GM23338 (cell line): Measurements from ENCODE around the gene TNFRSF19. TPM values are rescaled to one million over a fixed set of nuclear protein-coding genes. Genes with fewer than 3 reads are reported as not detected.
A peak's percentile ranks its signal among the peaks of the same experiment; 100 is the strongest.

ENCODE experiments used
- ATAC-seq: fragments of 200-7000 bp; cut with Tn5 transposase; 3 replicates; pipeline ENCODE4 v1.9.1; 2020
- DNase-seq: peaks from one replicate; pipeline ENCODE4 v3.0.0-alpha.2; 2015; ENCODE audit warnings: low spot score
- H2AFZ ChIP-seq: fragments of 200-600 bp; sonication (generic); 2 replicates; pipeline ENCODE4 v1.8.0; 2016; ENCODE audit warnings: antibody characterized with exemption, mild to moderate bottlenecking, moderate library complexity
- H3F3A ChIP-seq: fragments of 200-600 bp; sonication (generic); replicated peaks from 2 replicates; pipeline ENCODE4 v1.8.0; 2017; ENCODE audit warnings: antibody characterized with exemption, mixed run types, low read depth
- H3K27ac ChIP-seq: fragments of 200-600 bp; sonication (generic); 2 replicates; pipeline ENCODE4 v1.6.1; 2016; ENCODE audit warnings: low read depth
- H3K27me3 ChIP-seq: fragments of 200-600 bp; sonication (generic); 2 replicates; pipeline ENCODE4 v1.8.0; 2016; ENCODE audit warnings: mild to moderate bottlenecking, mixed run types, moderate library complexity; ENCODE audit not compliant: insufficient read depth
- H3K36me3 ChIP-seq: fragments of 200-600 bp; sonication (generic); 2 replicates; pipeline ENCODE4 v1.8.0; 2016; ENCODE audit warnings: mild to moderate bottlenecking; ENCODE audit not compliant: insufficient read depth
- H3K4me1 ChIP-seq: fragments of 200-600 bp; sonication (generic); 2 replicates; pipeline ENCODE4 v1.8.0; 2016; ENCODE audit warnings: mild to moderate bottlenecking, moderate library complexity; ENCODE audit not compliant: insufficient read depth
- H3K4me2 ChIP-seq: fragments of 200-600 bp; sonication (generic); 2 replicates; pipeline ENCODE4 v1.7.1; 2017; ENCODE audit warnings: mixed run types
- H3K4me3 ChIP-seq: fragments of 200-600 bp; sonication (generic); 2 replicates; pipeline ENCODE4 v1.6.1; 2016; ENCODE audit warnings: mixed run types
- H3K79me2 ChIP-seq: fragments of 200-600 bp; sonication (generic); replicated peaks from 2 replicates; pipeline ENCODE4 v1.8.0; 2017; ENCODE audit warnings: mild to moderate bottlenecking; ENCODE audit not compliant: insufficient read depth
- H3K9me2 ChIP-seq: fragments of 200-600 bp; sonication (generic); 2 replicates; pipeline ENCODE4 v1.8.0; 2017; ENCODE audit not compliant: insufficient read depth
- H4K20me1 ChIP-seq: fragments of 200-600 bp; sonication (generic); replicated peaks from 2 replicates; pipeline ENCODE4 v1.8.0; 2017; ENCODE audit warnings: mild to moderate bottlenecking; ENCODE audit not compliant: insufficient read depth
- H3K27ac Mint-ChIP-seq: 2 replicates; pipeline ENCODE4 v1.8.0; 2020; ENCODE audit warnings: inconsistent platforms, mild to moderate bottlenecking, moderate library complexity, mixed read lengths
- H3K27me3 Mint-ChIP-seq: 3 replicates; pipeline ENCODE4 v1.8.0; 2022; ENCODE audit warnings: low read depth, mild to moderate bottlenecking, moderate library complexity, mixed read lengths, inconsistent platforms; ENCODE audit not compliant: insufficient read depth, poor library complexity
- H3K36me3 Mint-ChIP-seq: 3 replicates; pipeline ENCODE4 v1.8.0; 2021; ENCODE audit warnings: low read depth, mild to moderate bottlenecking, inconsistent platforms, moderate library complexity, mixed read lengths
- H3K4me1 Mint-ChIP-seq: 3 replicates; pipeline ENCODE4 v1.8.0; 2020; ENCODE audit warnings: mild to moderate bottlenecking, inconsistent platforms, mixed read lengths
- H3K4me3 Mint-ChIP-seq: 3 replicates; pipeline ENCODE4 v1.8.0; 2021; ENCODE audit warnings: moderate library complexity, mild to moderate bottlenecking, inconsistent platforms, mixed read lengths
- H3K9me3 Mint-ChIP-seq: 3 replicates; pipeline ENCODE4 v1.8.0; 2020; ENCODE audit warnings: moderate library complexity, mild to moderate bottlenecking, inconsistent platforms, mixed read lengths
- CREB1 ChIP-seq: fragments of 250-450 bp; sonication (Bioruptor Pico); IDR thresholded peaks from 2 replicates; pipeline ENCODE4 v1.5.0; 2020; ENCODE audit warnings: low read depth, mild to moderate bottlenecking, moderate library complexity
- EZH2 ChIP-seq: fragments of 200-600 bp; sonication (generic); IDR thresholded peaks from one replicate; pipeline ENCODE4 v1.8.0; 2017; ENCODE audit warnings: antibody characterized with exemption, mild to moderate bottlenecking, low read depth; ENCODE audit not compliant: unreplicated experiment
- EZH2phosphoT487 ChIP-seq: fragments of 200-600 bp; sonication (generic); IDR thresholded peaks from one replicate; pipeline ENCODE4 v1.8.1; 2018; ENCODE audit warnings: antibody characterized with exemption; ENCODE audit not compliant: unreplicated experiment
- JUNB ChIP-seq: IDR thresholded peaks from one replicate; pipeline ENCODE4 v1.6.1; 2016; ENCODE audit warnings: antibody characterized with exemption; ENCODE audit not compliant: unreplicated experiment
- STAT1 ChIP-seq: IDR thresholded peaks from one replicate; pipeline ENCODE4 v1.6.1; 2016; ENCODE audit warnings: antibody characterized with exemption; ENCODE audit not compliant: unreplicated experiment
- ZNF331 ChIP-seq: fragments of 250-450 bp; sonication (Bioruptor Pico); IDR thresholded peaks from 2 replicates; pipeline ENCODE4 v1.5.0; 2020; ENCODE audit warnings: low read depth, mild to moderate bottlenecking, moderate library complexity
- polyA plus RNA-seq: library from polyadenylated mRNA; unstranded; fragments of >200 nt; fragmentation: Nextera tagmentation; extraction: Ambion mirVana; gene quantifications from 2 replicates; pipeline ENCODE4 v1.2.1, GENCODE V29; 2016
- total RNA-seq: library from RNA; depleted of rRNA; stranded (reverse); fragments of >200 nt; shearing (Covaris generic); gene quantifications from 2 replicates; pipeline ENCODE4 v1.2.3, GENCODE V29; 2014
- TF ChIP-seq, protein P1 (sequence below): IDR thresholded peaks from one replicate; pipeline ENCODE4 v1.6.1; 2018; ENCODE audit warnings: antibody characterized with exemption; ENCODE audit not compliant: unreplicated experiment
- TF ChIP-seq, protein P2 (sequence below): IDR thresholded peaks from 2 replicates; pipeline ENCODE4 v1.6.1; 2016; ENCODE audit warnings: antibody characterized with exemption

The TNFRSF19 gene
- total and polyA plus RNA-seq, 2 experiments from 2014 or later: 0.21 to 0.35 TPM

DNA sequence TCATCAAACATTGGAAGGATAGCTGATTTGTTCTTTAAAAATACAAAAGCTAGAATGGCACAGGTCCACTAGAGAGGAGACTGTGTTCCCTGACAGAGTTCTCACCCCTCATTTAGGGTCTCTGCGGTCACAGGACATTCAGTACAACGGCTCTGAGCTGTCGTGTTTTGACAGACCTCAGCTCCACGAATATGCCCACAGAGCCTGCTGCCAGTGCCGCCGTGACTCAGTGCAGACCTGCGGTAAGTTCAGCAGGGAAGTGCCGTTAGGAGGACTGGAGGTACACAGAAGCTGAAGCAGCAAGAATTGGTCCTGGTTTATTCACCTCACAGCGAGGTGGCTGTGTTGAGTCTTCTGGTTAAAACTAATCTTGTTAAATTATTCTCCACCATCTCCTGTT is 90.0 kb downstream of the TNFRSF19 start:
- Histone ChIP-seq H4K20me1 (no peaks in the 10 kb centered on the region), H3K4me3 (no peak overlapping the region), H3K36me3 (no peaks in the 10 kb centered on the region), H3K27ac (no peak overlapping the region), H3K79me2 (no peaks in the 10 kb centered on the region), H3K27me3 (no peaks in the 10 kb centered on the region), H3K9me2 (no peaks in the 10 kb centered on the region), H3F3A (no peaks in the 10 kb centered on the region), H3K4me2 (no peak overlapping the region), H2AFZ (peak overlapping the region; percentile 21; the same call in 1 of the 2 replicates), H3K4me1 (peaks cover 17% of the 10 kb centered on the region)
- Mint-ChIP-seq H3K9me3 (peaks cover 7% of the 10 kb centered on the region; the same call in 2 of the 3 replicates), H3K4me1 (peaks cover 18% of the 10 kb centered on the region), H3K27ac (no peak overlapping the region), H3K4me3 (no peak overlapping the region), H3K27me3 (peaks cover 5% of the 10 kb centered on the region), H3K36me3 (no peaks in the 10 kb centered on the region; the same call in 2 of the 3 replicates)
- no peak for DNase-seq
- TF ChIP-seq EZH2: no peak
- TF ChIP-seq, protein P1, sequence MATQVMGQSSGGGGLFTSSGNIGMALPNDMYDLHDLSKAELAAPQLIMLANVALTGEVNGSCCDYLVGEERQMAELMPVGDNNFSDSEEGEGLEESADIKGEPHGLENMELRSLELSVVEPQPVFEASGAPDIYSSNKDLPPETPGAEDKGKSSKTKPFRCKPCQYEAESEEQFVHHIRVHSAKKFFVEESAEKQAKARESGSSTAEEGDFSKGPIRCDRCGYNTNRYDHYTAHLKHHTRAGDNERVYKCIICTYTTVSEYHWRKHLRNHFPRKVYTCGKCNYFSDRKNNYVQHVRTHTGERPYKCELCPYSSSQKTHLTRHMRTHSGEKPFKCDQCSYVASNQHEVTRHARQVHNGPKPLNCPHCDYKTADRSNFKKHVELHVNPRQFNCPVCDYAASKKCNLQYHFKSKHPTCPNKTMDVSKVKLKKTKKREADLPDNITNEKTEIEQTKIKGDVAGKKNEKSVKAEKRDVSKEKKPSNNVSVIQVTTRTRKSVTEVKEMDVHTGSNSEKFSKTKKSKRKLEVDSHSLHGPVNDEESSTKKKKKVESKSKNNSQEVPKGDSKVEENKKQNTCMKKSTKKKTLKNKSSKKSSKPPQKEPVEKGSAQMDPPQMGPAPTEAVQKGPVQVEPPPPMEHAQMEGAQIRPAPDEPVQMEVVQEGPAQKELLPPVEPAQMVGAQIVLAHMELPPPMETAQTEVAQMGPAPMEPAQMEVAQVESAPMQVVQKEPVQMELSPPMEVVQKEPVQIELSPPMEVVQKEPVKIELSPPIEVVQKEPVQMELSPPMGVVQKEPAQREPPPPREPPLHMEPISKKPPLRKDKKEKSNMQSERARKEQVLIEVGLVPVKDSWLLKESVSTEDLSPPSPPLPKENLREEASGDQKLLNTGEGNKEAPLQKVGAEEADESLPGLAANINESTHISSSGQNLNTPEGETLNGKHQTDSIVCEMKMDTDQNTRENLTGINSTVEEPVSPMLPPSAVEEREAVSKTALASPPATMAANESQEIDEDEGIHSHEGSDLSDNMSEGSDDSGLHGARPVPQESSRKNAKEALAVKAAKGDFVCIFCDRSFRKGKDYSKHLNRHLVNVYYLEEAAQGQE: no peak
- ATAC-seq: no peak

DNA sequence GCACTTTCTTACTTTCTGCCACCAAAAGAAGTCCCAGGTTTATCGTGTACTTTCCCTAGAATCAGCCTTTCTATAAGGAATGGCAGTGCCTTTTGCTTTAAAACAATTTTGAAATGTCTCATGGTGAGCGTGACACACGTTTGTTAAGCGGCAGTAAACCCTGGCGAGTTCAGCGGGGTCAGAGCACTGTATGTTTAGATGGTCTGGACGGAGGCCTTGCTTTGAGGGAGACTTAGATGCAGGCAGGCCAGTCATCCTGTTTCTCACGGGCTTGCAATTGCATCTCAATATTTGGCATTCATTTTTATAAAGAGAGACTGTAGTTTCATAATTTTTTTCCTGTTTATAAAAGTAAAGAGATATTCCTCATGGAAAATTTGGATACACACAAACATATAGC is 96.4 kb downstream of the TNFRSF19 start:
- H3K9me3 Mint-ChIP-seq: peaks cover 6% of the 10 kb centered on the region; the same call in 2 of the 3 replicates
- no peaks in the 10 kb centered on the region; the same call in 2 of the 3 replicates for H3K36me3 Mint-ChIP-seq
- H3K4me1 Mint-ChIP-seq: no peaks in the 10 kb centered on the region; the same call in 2 of the 3 replicates

More for the DNA sequence above, 96.4 kb downstream of the TNFRSF19 start:
- Histone ChIP-seq H3K36me3 (no peaks in the 10 kb centered on the region), H3K27me3 (no peaks in the 10 kb centered on the region), H3K4me2 (no peak overlapping the region), H4K20me1 (no peaks in the 10 kb centered on the region), H3F3A (no peaks in the 10 kb centered on the region), H2AFZ (no peak overlapping the region), H3K4me3 (no peak overlapping the region), H3K27ac (no peak overlapping the region), H3K4me1 (no peaks in the 10 kb centered on the region), H3K79me2 (no peaks in the 10 kb centered on the region), H3K9me2 (no peaks in the 10 kb centered on the region)
- peaks cover 2% of the 10 kb centered on the region for H3K27me3 Mint-ChIP-seq
- H3K27ac Mint-ChIP-seq: no peak overlapping the region
- TF ChIP-seq STAT1: no peak
- TF ChIP-seq ZNF331: no peak
- TF ChIP-seq CREB1: no peak
- TF ChIP-seq, protein P2, sequence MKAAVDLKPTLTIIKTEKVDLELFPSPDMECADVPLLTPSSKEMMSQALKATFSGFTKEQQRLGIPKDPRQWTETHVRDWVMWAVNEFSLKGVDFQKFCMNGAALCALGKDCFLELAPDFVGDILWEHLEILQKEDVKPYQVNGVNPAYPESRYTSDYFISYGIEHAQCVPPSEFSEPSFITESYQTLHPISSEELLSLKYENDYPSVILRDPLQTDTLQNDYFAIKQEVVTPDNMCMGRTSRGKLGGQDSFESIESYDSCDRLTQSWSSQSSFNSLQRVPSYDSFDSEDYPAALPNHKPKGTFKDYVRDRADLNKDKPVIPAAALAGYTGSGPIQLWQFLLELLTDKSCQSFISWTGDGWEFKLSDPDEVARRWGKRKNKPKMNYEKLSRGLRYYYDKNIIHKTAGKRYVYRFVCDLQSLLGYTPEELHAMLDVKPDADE: no peak
- TF ChIP-seq EZH2: no peak
- no peak for TF ChIP-seq JUNB
- no peak for TF ChIP-seq EZH2phosphoT487
- DNase-seq (no peak), ATAC-seq (no peak)
- H3K4me3 Mint-ChIP-seq: no peak overlapping the region
